Large intestine (tissue), 3 donors: ENCODE data around the gene LIPI. TPM values are rescaled to one million over a fixed set of nuclear protein-coding genes. Genes with fewer than 3 reads are reported as not detected.
"Not testable (repeated sequence)": the region's sequence is repeated elsewhere in the genome, so short reads cannot be mapped to it uniquely, and the experiment has no call there.

ENCODE experiments used
- DNase-seq, 2 donors: peaks; one replicate each; pipeline versions ENCODE4 v3.0.0 to v3.0.0-alpha.2; 2013
- H3K27ac ChIP-seq: one replicate; pipeline ENCODE4 v1.5.1; 2013; ENCODE audit warnings: low read length
- H3K27me3 ChIP-seq: 2 replicates; pipeline ENCODE4 v1.6.1; 2013; ENCODE audit warnings: low read length; ENCODE audit not compliant: control insufficient read depth, insufficient read depth
- H3K36me3 ChIP-seq: 2 replicates; pipeline ENCODE4 v1.6.1; 2013; ENCODE audit warnings: low read length; ENCODE audit not compliant: control insufficient read depth, insufficient read depth
- H3K4me1 ChIP-seq: one replicate; pipeline ENCODE4 v1.6.1; 2013; ENCODE audit warnings: low read length; ENCODE audit not compliant: control insufficient read depth, insufficient read depth
- H3K4me3 ChIP-seq: one replicate; pipeline ENCODE4 v1.5.1; 2013; ENCODE audit warnings: low read length
- H3K9me3 ChIP-seq: one replicate; pipeline ENCODE4 v1.6.1; 2013; ENCODE audit warnings: mild to moderate bottlenecking, low read depth, low read length, moderate library complexity; ENCODE audit not compliant: control insufficient read depth
- WGBS: methylation state at CpG from one replicate; pipeline ENCODE4 v1.1.5; 2013; ENCODE audit warnings: low lambda C conversion rate; ENCODE audit not compliant: insufficient coverage; 5-methylcytosine and 5-hydroxymethylcytosine counted together
- polyA plus RNA-seq: library from polyadenylated mRNA; unstranded; fragments of 120-200 nt; gene quantifications from one replicate; pipeline ENCODE4 v1.2.1, GENCODE V29; 2013

Gene LIPI
- polyA plus RNA-seq, 1 donor = 0.21 TPM

DNA sequence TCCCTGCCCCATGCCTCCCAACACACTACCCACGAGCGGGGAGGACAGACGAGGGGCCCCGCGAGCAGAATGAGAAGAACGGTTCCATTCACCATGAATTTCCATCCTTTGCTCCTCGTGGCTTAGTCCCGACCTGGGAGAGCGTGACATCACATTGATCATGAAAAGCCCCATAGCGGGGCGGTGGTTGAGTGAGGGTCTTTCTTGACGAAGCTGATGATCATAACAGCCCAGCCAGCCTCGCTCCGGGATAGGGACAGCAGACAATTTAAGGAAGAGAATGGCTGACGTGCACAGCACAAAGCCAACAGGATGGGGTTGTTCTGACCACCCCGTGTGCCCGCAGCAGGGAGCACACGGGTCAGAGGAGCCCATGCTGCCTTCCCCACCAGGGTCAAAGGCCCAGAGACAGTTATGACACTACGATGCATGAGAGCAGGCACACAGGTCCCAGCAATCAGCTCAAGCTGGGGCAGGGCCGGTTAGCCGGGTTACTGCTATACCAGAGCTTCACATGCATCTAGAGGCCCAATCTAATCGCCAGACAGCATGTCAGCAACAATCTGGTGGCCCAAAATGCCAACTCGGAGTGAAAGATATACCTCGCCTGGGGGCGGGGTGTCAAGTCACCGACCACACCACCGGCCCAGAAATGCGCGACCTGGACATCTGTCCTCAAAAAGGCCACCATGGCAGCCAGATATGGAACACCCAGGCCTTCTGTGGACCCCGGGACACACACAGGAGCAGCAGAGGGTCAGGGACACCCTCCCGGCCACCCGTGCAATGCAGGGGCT is 135.2 kb downstream of the LIPI start:
- H3K4me1 ChIP-seq = no peaks in the 10 kb centered on the region
- H3K4me3 ChIP-seq = no peak overlapping the region
- WGBS = no CpG with 5 or more reads among the region's 32 CpGs
- no peaks in the 10 kb centered on the region for H3K27me3 ChIP-seq
- no peak overlapping the region for H3K27ac ChIP-seq
- peaks cover 74% of the 10 kb centered on the region for H3K9me3 ChIP-seq
- no peak for DNase-seq
- H3K36me3 ChIP-seq = no peaks in the 10 kb centered on the region

DNA sequence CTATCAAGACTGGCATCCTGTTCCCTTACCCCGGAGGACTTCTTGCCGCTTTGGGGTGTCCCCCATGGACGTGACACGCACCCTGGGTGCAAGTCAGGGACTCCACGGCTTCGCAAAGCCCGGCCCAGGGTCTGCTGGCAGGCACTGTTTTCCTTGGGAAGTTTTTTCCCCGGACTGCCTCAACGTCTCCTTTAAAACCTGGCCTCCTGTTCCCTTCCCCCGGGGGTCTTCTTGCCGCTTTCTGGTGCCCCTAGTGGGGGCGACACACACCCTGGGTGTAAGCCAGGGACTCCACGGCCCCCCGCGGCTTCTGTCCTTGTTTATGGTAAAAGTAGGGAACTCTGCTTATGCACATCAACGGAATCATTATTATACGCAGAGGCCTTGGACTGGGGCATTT is 136.6 kb downstream of the LIPI start:
- Histone ChIP-seq H3K27ac (no peak overlapping the region), H3K4me1 (no peaks in the 10 kb centered on the region), H3K27me3 (no peaks in the 10 kb centered on the region), H3K4me3 (no peak overlapping the region), H3K9me3 (peaks cover 74% of the 10 kb centered on the region), H3K36me3 (no peaks in the 10 kb centered on the region)
- WGBS = no CpG with 5 or more reads among the region's 17 CpGs
- no peak for DNase-seq

DNA sequence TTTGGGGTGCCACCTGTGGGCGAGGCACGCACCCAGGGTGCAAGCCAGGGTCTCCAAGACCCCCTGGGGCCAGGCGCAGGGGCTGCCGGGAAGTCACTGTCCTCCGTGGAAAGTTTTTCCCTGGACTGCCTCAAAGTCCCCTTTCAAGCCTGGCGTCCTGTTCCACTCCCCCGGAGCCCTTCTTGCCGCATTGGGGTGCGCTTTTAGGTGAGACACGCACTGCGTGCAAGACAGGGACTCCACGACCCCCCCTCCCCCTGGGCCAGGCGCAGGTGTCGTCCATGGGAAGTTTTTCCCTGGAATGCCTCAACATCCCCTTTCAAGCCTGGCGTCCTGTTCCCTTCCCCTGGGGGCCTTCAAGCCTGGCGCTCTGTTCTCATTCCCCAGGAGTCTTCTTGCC is 137.1 kb downstream of the LIPI start:
- H3K27me3 ChIP-seq = no peaks in the 10 kb centered on the region
- no peak for DNase-seq
- H3K4me1 ChIP-seq = no peaks in the 10 kb centered on the region
- H3K4me3 ChIP-seq = no peak overlapping the region
- H3K27ac ChIP-seq = no peak overlapping the region
- no CpG with 5 or more reads among the region's 16 CpGs for WGBS
- peaks cover 68% of the 10 kb centered on the region for H3K9me3 ChIP-seq
- no peaks in the 10 kb centered on the region for H3K36me3 ChIP-seq

DNA sequence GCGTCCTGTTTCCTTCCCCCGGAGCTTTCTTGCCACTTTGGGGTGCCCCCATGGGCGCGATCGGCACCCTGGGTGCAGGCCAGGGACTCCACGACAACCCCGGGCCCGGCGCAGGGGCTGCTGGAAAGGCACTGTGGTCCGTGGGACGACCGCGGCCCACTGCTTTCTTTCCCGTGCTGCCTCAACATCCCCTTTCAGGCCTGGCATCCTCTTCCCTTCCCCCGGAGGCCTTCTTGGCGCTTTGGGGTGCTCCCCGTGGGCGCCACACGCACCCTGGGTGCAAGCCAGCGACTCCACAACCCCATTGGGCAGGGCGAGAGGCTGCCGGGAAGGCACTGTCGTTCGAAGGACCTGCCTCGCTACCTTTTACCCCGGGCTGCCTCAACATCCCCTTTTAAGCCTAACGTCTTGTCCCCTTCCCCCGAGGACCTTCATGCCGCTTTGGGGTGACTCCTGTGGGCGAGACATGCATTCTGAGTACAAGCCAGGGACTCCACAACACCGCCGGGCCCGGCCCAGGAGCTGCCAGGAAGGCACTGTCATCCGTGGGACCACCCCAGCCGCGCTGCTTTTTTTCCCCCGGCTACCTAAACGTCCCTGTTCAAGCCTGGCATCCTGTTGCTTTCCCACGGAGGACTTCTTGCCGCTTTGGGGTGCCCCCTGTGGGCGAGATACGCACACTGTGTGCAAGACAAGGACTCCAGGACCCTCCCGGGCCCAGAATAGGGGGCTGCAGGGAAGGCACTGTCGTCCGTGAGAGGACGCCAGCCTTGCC is 137.8 kb downstream of the LIPI start:
- Histone ChIP-seq H3K9me3 (peaks cover 67% of the 10 kb centered on the region), H3K27me3 (no peaks in the 10 kb centered on the region), H3K4me3 (no peak overlapping the region), H3K4me1 (no peaks in the 10 kb centered on the region), H3K27ac (no peak overlapping the region), H3K36me3 (no peaks in the 10 kb centered on the region)
- WGBS = no CpG with 5 or more reads among the region's 46 CpGs
- no peak for DNase-seq

DNA sequence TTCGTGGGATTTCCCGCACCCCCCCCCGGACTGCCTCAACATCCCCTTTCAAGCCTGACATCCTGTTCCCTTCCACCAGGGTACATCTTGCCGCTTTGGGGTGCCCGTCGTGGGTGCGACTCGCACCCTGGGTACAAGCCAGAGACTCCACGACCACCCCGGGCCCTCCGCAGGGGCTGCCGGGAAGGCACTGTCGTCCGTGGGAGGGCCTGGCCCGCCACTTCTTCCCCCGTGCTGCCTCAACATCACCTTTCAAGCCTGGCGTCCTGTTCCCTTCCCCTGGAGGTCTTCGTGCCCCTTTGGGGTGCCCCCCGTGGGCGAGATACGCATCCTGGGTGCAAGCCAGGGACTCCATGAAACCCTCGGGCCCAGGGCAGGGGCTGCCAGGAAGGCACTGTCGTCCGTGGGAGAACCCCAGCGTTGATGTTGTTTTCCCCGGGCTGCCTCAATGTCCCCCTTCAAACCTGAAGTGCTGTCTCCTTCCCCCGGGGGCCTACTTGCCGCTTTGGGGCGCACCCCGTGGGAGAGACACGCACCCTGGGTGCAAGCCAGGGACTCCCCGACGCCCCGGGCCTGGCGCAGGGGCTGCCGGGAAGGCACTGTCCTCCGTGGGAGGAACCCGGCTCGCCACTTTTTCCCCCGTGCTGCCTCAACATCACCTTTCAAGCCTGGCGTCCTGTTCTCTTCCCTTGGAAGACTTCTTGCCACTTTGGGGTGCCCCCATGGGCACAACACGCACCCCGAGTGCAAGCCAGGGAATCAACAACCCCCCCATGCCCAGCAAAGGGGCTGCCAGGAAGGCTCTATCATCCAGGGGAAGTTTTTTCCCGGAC is 138.6 kb downstream of the LIPI start:
- Histone ChIP-seq H3K27ac (no peak overlapping the region), H3K27me3 (no peaks in the 10 kb centered on the region), H3K4me1 (no peaks in the 10 kb centered on the region), H3K4me3 (no peak overlapping the region), H3K9me3 (peaks cover 67% of the 10 kb centered on the region), H3K36me3 (no peaks in the 10 kb centered on the region)
- no peak for DNase-seq
- 100% methylated on average over 1 of the region's 44 CpGs for WGBS

DNA sequence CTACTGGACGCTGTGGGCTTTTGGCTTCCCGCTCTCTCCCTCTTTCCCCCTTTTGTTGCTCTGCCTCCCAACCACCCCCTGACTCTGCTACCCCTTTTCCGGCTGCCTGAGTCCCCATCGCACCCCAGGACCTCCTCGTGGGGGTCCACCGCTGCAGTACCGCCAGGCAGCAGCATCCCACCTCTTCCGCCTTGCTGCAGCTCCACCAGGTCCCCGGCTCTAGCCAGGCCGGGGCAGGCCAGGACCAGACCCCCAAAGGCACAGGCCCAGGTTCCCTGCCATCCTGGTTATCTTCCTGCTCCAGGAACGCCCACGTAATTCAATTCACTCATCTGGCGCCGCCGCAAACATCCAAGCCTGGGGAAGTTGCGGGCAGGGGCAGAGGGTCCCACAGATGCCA is 139.8 kb downstream of the LIPI start:
- H3K27ac ChIP-seq = no peak overlapping the region
- H3K4me3 ChIP-seq = no peak overlapping the region
- WGBS = no CpG with 5 or more reads among the region's 16 CpGs
- no peaks in the 10 kb centered on the region for H3K27me3 ChIP-seq
- DNase-seq = no peak
- H3K4me1 ChIP-seq = no peaks in the 10 kb centered on the region
- H3K9me3 ChIP-seq = peaks cover 60% of the 10 kb centered on the region
- H3K36me3 ChIP-seq = no peaks in the 10 kb centered on the region

DNA sequence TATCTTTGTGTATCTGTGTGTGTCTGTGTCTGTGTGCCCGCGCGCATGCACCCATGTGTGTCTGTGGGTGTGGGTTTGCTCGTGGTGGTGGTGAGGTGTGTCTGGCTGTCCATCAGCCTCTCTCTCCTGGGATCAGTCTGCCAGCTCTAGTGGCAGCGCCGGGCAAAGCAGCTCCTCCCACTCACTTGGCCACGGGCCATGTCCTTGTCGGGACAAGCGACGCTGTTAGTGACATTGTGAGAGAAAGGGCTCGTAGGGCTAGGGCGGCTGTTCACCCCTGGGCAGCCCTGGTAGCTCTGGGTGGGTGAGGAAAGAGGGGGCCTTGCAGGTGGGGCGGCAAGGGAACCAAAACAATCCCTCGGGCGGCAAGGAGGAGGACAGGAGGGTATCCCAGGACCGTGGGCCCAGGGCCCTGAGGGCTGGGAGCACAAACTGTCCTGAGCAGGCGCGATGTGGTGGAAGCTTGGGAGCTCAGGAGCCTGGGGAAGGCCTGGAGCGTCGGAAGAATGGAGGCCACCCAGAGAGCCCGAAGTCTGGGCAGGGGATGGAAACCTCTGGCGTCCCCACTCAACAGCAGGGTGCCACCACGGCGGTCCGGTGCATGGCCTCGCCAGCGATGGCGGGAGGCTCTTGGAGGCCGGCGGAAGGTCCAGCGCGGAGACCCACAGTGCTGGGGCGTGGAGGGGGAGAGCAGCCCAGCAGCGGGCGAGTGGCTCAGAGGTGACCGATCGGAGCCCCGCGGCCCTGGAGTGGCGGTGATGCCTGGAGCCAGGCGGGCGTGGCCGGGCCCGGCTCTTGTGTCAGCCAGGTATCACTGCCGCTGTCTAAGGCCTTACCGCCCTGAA is 140.5 kb downstream of the LIPI start:
- Histone ChIP-seq H3K27me3 (no peaks in the 10 kb centered on the region), H3K9me3 (peaks cover 54% of the 10 kb centered on the region), H3K4me1 (no peaks in the 10 kb centered on the region), H3K27ac (no peak overlapping the region), H3K36me3 (no peaks in the 10 kb centered on the region), H3K4me3 (no peak overlapping the region)
- WGBS = no CpG with 5 or more reads among the region's 46 CpGs
- no peak for DNase-seq

DNA sequence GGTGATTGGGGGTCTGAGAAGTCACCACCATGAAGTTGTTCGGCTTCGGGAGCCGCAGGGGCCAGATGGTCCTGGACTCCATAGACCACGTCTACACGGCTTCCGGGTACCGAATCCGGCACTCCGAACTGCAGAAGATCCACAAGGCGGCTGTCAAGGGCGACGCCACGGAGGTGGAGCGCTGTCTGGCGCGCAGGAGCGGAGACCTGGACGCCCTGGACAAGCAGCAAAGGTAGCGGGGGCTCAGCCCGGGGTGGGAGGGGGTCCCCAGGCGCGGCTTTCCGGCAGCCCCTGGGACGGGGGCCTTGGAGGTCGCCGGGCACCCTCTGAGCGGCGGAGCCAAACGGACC is 146.5 kb downstream of the LIPI start:
- no peak for DNase-seq

DNA sequence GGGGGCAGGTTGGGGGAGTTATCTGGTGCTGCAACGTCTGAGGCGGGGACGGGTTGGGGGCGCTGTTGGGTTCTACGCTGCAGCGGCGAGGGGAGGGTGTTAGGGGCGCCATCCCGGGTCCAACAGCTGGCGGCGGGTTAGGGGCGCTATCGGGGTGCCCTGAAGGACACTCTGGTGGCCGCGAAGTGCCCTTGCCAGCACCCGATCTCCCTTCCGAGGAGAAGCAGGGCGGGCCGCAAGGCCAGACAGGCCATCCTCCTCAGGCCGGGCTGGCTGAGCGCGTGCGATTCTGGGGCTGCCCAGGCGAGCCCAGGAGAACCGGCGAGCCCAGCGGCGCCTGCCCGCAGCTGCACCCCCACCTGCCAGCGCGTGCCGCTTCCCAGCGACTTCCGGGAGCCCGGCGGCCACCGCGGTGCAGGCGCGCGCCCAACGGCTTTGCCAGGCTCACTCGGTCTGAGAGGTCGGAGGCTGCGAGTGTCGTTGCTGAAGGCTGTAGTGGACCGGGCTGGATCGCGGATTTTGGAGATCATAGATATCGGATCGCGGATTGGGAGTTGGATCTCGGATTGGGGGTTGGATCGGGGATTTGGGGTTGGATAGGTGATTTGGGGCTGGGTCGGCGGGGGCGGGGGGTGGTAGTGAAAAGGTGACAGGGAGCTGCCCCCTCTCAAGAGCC is 147.0 kb downstream of the LIPI start:
- peaks cover 28% of the 10 kb centered on the region for H3K9me3 ChIP-seq
- H3K27ac ChIP-seq, H3K4me1 ChIP-seq, DNase-seq, H3K36me3 ChIP-seq, H3K27me3 ChIP-seq, H3K4me3 ChIP-seq: not testable (repeated sequence)
- 100% methylated on average over 1 of the region's 57 CpGs for WGBS

More for the DNA sequence above, 146.5 kb downstream of the LIPI start:
- Histone ChIP-seq H3K27me3 (no peaks in the 10 kb centered on the region), H3K4me3 (no peak overlapping the region), H3K27ac (no peak overlapping the region), H3K4me1 (no peaks in the 10 kb centered on the region), H3K9me3 (peaks cover 23% of the 10 kb centered on the region), H3K36me3 (no peaks in the 10 kb centered on the region)
- no CpG with 5 or more reads among the region's 29 CpGs for WGBS
